OCI-M2 (cell line): Measurements from ENCODE around the gene TTLL9.

Source experiments
- DNase-seq: peaks from one replicate; lab custom pipeline; 2025; ENCODE audit not compliant: unreplicated experiment; lab: John Stamatoyannopoulos, UW

TTLL9 gene

DNA sequence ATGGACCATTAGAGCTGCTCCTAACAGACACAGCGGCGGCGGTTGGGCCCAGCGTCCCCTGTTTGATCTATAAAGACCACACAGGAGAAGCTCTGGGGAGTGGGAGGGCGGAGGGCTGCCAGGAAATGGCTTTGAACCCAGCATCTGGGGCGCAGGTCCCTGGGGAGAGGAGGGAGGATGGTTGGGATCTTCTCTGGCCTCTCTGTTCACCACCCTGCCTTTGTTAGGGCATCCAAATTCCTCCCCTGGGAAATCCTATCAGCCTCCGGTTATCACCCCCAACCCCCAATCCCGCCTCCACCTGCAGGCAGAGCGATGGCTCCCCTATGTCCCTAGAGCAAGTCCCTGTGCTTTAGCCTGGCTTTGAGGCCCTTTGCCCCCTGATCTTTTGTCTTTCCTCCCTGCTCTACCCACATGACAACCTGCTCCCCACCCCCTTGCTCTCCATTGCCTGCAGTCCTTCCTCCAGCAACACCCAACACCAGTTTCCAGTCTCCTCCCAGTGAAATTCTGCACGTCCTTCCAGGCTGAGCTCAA is 104.6 kb downstream of the TTLL9 start:
- DNase-seq = no peak

DNA sequence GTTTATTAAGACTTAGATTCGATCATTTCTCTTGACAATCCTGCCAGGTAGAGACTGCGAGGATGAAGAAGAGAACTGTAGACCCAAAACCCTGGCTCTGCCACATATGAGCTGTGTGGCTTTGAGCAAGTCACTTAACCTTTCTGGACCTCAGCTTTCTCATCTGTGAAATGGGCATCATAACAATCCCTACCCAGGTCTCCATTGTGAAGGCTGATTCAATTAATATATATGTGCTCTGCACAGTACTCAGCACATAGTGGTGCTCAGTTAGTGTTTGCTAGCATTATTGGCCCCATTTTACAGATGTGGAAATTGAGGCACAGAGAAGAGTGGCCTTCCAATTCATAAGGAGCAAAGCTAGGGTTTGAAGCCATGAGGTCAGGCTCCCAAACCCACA is 105.4 kb downstream of the TTLL9 start:
- DNase-seq = no peak

DNA sequence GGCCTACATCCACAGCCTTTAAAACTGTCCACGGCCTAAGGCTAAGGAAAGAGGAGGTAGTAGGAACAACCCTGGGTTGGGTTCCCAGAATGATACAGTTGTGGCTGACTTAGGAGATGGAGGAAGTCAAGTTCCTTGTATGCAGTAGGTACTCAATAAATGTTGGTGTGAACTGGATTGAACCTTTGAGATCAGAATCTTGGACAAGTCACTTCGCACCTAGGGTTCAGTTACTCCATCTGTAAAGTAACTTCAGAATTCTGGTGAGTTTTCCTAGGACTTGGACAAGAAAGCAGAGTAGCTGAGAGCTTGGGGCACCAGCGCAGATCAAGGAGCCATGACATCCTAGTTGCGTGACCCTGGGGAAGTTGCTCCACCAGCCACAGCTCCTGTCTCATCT is 106.6 kb downstream of the TTLL9 start:
- no peak for DNase-seq

DNA sequence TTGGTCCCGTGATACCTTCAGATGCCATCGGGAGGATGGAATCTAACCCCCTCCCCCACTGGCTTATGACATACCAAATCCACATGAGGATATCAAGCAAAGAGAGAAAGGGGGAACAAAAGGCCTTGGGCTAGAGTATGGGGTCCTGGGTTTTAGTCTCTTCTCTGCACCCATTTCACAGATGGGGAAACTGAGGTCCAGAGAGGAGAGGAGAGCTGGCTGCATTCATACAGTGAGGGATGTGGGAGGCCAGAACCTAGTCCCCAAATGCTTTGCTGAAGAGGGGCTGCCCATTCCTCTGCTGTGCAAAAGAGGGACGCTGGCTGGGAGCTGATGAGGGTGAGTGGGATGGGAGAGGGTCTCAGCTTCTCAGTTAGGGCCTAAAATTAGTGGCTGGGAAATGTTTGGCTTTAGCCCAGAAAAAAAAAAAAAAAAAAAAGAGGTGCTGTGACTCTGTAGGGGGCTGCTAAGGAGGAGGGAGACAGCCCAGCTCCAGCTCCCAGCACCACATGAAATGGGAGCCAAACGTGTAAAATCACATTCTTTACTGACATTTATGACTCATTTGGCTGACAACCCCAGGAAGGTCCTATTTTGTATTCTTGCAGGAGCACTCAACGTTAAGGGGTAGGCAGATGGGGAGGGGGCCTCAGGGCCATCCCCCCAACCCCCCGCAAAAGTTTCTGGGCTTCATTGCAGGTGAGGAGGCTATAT is 109.4 kb downstream of the TTLL9 start:
- no peak for DNase-seq

DNA sequence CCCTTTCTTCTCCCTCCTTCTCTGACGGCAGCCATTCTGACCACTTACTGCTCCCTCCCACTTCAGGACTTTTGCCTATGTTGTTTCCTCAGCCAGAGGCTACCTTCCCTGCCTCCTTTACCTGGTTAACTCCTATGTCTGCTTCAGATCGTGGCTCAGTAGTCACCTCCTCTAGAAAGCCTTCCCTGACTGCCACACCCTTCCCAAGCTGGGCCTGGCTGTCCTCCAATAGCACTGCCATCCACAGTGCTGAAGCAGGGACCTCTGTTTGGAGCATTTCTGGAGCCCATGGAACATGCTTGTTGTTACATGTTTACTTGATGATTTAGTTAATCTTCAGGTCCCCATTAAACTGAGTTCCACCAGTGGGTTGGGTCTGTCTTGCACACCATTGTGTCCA is 111.3 kb downstream of the TTLL9 start:
- no peak for DNase-seq

DNA sequence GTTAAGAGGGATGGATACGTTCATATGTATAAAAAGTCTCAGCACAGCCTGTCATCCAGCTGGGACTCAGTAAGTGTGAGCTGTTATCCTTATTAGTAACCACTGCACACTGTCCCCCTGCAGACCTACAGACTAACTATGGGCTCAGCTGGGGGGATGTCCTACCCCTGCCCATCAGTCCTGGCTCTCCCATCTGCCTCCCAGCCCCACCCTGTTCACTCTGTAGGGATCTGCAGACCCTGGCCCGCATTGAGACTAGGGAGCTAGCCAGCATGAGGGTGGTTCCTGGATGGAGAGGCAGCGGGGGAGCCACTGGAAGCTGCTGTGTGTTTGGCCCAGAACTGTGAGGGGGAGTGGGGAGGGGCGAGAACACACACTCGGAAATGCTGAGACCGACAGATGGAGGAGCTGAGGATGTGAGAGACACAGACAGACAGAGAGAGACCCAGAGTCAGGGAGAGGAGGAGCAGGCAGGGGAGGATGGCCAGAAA is 114.6 kb downstream of the TTLL9 start:
- DNase-seq = no peak

DNA sequence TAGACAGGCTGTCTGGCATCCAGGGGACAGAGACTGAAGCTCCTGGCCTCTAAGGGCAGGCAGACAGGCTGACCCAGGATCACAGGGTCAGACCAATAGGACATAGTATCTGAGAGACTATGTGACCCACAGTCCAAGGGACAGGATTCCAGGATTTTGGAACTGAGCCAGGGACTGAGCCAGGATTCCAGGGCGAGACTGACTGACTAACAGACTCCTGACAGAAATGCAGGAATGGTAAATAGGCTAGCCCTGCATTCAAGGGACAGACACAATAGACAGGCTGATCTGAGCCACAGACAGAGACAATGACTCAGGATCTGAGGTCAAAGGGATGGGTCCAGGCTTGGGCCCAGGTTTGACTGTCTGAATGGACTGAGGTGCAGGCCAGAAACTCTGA is 117.3 kb downstream of the TTLL9 start:
- no peak for DNase-seq

DNA sequence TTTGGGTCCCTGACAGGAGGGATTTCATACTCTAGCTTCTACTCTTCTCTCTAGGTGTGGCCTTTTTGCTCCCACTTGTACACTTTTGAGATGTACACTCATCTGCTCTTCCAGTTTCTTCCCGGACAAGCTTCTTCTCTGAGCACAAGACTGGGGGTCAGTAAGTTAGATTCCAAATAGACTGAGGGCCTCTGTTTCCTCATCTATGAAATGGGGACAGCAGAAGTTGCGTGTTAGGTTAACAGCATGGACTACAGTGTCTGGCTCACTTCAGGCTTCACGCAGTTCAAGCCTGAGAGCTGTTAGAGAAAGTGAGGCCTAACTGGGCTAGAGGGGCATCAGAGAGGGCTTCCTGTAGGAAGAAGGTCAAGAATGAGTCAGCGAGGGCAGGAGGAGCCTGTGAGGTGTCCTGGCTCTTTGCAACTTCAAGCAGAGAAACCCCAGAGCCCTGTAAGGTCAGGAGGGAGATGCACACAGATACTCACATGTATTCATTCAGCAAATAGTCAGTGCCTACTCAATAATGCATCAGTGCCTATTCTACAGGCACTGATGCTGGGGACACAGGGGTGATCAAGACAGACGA is 118.1 kb downstream of the TTLL9 start:
- DNase-seq = no peak

DNA sequence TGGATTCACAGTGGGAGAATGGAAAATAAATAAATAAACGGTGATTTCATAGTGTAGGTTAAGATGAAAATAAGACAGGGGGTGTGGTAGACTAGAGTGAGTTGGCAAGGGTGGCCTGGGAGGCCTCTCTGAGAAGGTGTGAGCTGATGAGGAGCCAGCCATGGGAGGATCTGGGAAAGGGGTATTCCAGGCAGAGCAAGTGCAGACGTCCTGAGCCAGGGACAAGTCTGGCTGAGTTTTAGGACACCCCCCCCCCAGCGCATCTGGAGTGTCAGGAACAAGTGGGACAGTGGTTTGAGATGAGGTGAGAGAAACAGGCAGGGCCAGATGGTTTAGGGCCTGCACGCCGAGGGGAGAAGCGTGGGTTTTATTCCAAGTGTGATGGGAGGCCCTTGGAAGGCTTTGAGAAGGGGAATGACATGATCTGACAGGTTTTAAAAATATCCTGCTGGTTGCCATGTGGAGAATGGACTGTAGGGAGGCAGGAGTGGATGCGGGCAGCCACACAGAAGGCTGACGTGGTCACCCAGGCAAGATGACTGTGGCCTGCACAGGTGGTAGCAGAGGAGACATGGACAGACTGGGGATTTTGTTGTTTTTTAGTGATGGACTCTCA is 118.7 kb downstream of the TTLL9 start:
- no peak for DNase-seq

DNA sequence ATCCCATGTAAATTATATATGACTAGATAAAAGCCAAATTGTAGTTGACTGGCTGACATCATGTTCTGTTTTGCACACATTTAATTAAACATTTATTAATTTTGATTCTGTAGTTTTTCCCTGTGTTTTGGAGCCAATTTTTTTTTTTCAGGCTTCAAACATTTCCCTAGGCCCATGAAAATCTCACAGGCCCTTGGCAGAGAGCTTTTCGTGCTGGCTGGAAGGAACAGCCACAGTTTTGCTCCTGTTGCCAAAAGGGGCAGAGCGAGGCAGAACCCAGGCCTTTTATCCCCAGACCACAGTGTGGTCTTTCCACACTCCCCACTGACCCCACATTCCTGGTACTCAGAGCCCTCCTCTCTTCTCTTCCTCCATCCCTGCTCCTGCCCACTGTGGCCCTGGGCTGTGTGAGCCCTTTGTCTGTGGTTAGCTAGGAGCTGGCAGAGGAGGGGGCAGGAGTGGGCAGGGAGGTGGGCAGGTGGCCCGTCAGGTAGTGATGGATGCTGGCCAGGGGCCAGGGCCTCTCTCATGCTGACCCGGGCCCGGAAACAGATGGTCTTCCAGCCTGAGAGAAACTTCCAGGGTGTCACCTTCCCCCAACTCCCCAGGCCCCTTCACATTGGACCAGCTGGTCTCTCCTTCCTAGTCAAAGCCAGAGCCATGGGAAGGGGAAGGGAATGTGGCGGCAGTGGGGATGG is 120.4 kb downstream of the TTLL9 start:
- DNase-seq = no peak

DNA sequence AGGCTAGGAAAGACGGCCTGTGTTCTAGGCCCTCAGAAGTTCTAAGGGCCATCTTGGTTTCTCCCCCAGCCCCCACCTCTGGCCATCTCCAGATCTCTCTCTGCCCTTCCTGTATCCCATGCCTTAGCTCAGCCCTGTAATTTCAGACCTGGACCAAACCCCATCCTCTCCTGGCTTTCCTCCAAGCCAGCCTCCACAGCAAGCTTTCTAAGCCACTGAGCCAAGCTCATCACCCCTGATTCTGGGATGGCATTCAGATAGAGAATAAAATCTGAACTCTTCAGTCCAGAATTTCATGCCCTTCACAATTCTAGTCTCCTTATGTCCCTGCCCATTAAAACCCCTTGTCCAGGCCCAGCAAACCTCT is 120.9 kb downstream of the TTLL9 start:
- DNase-seq = no peak

DNA sequence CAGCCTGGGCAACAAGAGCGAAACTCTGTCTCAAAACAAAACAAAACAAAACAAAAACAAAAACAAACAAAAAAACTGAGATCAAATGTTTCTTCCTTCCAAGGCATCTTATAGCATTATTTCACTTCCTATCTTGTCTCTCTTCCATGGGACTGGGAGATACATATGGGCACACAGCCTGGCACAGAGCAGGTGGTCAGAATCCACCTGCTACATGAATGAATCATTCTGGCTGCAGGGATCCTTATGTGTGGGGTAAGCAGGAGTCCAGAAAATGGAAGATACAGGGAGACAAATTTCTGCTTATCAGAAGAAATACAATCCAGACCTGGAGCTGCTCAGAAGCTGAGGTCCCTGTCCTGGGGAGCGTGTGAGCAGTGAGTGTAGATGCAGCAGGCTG is 121.7 kb downstream of the TTLL9 start:
- DNase-seq = no peak
